Mononuclear cell (primary cell): Measurements from ENCODE around the gene ZNF106. TPM values are rescaled to one million over a fixed set of nuclear protein-coding genes. Genes with fewer than 3 reads are reported as not detected.

Source experiments
- H3K27me3 ChIP-seq: 2 replicates; pipeline ENCODE4 v1.6.0; 2011; ENCODE audit warnings: low read length, control low read depth; ENCODE audit not compliant: insufficient read depth
- H3K4me1 ChIP-seq: 2 replicates; pipeline ENCODE4 v1.5.1; 2011; ENCODE audit warnings: mild to moderate bottlenecking, low read length, control low read depth; ENCODE audit not compliant: insufficient read depth
- H3K4me3 ChIP-seq: 2 replicates; pipeline ENCODE4 v1.5.1; 2011; ENCODE audit warnings: mild to moderate bottlenecking, low read length, moderate library complexity
- H3K9me3 ChIP-seq: 2 replicates; pipeline ENCODE4 v1.5.1; 2011; ENCODE audit warnings: low read depth, mild to moderate bottlenecking, control low read depth, low read length
- total RNA-seq: library from RNA; depleted of rRNA; stranded (reverse); fragments of >200 nt; gene quantifications from one replicate; pipeline ENCODE4 v1.2.3, GENCODE V29; 2012

ZNF106 gene
- total RNA-seq, 1 donor = 70.6 TPM

DNA sequence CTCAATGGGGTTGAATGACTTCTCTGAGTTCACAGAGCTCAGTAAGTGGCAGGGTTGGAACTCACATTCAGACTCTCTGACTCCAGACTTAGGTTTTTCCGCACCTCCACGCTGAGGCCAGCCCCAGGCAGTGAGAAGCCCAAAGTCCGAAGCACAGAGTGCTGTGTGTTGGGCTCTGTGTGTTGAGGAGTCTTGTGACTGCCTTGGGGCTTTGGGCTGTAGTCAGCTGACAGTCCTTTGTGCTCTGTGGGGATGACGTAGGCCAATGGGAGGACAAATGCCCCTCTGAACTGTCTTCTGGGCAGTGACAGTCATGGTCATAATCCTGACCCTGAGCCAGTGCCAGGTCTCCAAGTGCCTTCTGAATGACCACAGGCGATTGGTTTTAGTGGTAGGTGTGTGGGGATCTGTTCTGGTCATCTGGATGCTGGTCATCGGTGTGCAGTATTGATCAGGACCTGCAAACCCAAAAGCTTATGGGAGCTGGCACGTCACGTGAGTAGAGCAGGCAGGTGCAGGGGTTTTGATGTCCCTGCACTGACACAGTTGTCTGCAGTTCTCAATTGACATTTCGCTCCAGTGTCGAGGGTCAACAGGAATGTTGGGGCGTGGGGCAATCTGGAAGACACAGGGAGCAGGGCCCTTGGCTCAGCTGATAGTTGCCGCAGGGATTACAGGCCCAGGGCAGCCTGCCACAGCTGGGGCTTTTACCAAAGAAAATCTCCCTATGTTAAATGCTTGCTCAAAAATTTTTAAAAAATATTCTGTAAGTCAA lies 86.3 kb downstream of the ZNF106 start:
- H3K27me3 ChIP-seq = no peaks in the 10 kb centered on the region
- H3K9me3 ChIP-seq = no peaks in the 10 kb centered on the region
- H3K4me3 ChIP-seq = no peak overlapping the region
- H3K4me1 ChIP-seq = peaks cover 14% of the 10 kb centered on the region

DNA sequence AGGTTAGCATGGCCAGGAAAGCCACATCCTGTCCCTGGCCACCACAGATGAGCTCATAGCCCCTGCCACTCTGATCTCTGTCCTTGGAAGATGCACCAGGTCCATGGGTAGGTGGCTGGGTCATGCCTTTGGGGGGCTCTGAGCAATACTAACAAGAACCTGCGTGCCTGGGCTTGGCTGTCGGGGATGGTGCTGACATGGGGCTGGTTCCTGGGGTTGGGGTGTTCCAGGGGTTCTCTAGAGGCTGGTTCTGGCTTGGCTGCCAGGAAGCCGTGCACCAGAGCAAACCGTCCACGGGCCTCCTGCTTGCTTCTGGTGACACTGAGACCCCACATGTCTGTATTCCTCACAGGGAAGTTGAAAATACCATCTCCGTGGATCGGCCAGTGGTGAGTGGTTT lies 87.6 kb downstream of the ZNF106 start:
- Histone ChIP-seq H3K27me3 (no peaks in the 10 kb centered on the region), H3K4me3 (no peak overlapping the region), H3K9me3 (no peaks in the 10 kb centered on the region), H3K4me1 (peaks cover 14% of the 10 kb centered on the region)

GRCh38 chr15:42402455-42403205 lies 88.3 kb downstream of the ZNF106 start:
- Histone ChIP-seq H3K4me1 (peaks cover 14% of the 10 kb centered on the region), H3K27me3 (no peaks in the 10 kb centered on the region), H3K4me3 (no peak overlapping the region), H3K9me3 (no peaks in the 10 kb centered on the region)

DNA sequence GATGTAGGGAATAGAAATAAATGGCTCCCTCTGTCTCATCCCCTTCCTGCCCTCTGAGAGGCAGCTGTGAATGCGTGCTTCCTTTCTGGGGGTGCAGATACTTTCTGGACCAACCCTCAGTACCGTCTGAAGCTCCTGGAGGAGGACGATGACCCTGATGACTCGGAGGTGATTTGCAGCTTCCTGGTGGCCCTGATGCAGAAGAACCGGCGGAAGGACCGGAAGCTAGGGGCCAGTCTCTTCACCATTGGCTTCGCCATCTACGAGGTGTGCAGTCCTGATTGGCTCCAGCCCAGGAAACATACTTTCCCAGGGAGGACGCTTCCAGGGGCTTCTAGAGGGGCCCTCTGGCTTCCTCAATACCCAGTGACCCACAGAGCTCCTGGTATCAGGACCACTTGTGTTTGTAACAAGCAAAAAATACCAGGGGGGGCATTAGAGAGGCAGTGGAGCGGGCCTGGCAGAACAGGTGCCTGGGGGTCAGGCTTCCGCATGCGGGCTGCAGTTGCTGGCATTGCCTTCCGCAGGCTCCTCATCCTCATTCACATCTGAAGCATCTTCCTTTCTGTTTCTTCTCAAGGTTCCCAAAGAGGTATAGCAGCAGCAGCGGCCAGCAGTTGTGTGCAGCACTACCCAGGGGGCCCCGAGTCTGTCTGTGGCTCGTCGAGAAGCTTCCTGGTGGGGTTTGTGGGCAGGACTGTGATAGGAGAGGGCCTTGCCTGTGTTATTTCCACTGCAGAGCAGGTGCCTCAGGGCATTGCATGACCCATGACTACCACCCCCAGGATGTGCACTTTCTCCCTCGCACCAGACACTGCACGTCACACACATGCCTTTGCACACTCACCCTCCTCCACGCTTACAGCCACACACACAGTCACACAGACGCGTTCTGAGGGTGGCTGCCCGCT lies 89.1 kb downstream of the ZNF106 start:
- Histone ChIP-seq H3K4me3 (no peak overlapping the region), H3K4me1 (peaks cover 14% of the 10 kb centered on the region), H3K9me3 (no peaks in the 10 kb centered on the region), H3K27me3 (no peaks in the 10 kb centered on the region)

DNA sequence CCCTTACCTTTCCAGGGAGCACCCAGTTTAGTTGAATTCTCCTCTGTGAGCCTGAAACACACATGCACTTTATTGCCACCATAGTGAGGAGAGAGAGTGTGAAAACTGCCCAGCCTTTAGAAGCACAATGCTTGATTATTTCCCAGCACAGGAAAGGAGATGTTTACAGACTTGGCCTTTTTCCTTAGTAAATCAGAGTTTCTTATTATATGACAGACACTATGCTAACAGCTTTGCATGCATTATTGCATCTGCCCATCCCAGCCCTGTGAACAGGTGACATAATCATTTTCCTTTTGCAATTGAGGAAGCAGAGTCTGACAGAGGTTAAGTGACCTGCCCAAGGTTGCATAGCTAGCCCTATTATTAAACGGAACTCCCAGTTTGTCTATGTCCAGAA lies 95.1 kb downstream of the ZNF106 start:
- no peaks in the 10 kb centered on the region for H3K9me3 ChIP-seq
- no peaks in the 10 kb centered on the region for H3K27me3 ChIP-seq
- no peaks in the 10 kb centered on the region for H3K4me1 ChIP-seq
- H3K4me3 ChIP-seq = no peak overlapping the region

- no peaks in the 10 kb centered on the region for H3K27me3 ChIP-seq
- no peaks in the 10 kb centered on the region for H3K9me3 ChIP-seq
- no peak overlapping the region for H3K4me3 ChIP-seq
- no peaks in the 10 kb centered on the region for H3K4me1 ChIP-seq
These were observed 96.8 kb downstream of the ZNF106 start for GRCh38 chr15:42394106-42394505.

GRCh38 chr15:42392309-42393024 lies 98.5 kb downstream of the ZNF106 start:
- Histone ChIP-seq H3K4me3 (no peak overlapping the region), H3K27me3 (no peaks in the 10 kb centered on the region), H3K9me3 (no peaks in the 10 kb centered on the region), H3K4me1 (no peaks in the 10 kb centered on the region)

GRCh38 chr15:42387603-42388002 lies 103.3 kb downstream of the ZNF106 start:
- no peaks in the 10 kb centered on the region for H3K27me3 ChIP-seq
- no peaks in the 10 kb centered on the region for H3K9me3 ChIP-seq
- H3K4me1 ChIP-seq = no peaks in the 10 kb centered on the region
- no peak overlapping the region for H3K4me3 ChIP-seq

GRCh38 chr15:42385980-42386700 lies 104.8 kb downstream of the ZNF106 start:
- Histone ChIP-seq H3K9me3 (no peaks in the 10 kb centered on the region), H3K27me3 (no peaks in the 10 kb centered on the region), H3K4me1 (no peaks in the 10 kb centered on the region), H3K4me3 (no peak overlapping the region)

- Histone ChIP-seq H3K4me1 (no peaks in the 10 kb centered on the region), H3K9me3 (no peaks in the 10 kb centered on the region), H3K4me3 (no peak overlapping the region), H3K27me3 (no peaks in the 10 kb centered on the region)
These were observed 105.5 kb downstream of the ZNF106 start for GRCh38 chr15:42385206-42385979.

DNA sequence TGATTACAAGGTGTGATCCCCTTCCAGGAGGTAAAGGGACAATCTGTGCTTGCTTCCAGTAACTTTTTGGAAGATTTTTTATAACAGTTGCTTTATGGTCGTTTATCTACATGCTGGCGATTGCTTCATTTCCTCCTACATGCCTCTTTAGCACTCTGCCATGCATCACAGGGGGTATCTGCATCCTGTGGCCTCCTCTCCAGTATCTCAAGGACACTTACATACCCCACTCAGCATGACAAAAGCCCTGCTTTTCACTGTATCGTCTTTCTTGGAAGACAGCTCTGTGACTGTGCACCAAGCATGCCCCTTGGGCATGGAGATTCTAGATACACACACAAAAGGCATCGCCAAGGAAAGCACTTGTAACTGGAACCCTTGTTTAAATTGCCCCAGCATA lies 106.3 kb downstream of the ZNF106 start:
- no peaks in the 10 kb centered on the region for H3K27me3 ChIP-seq

DNA sequence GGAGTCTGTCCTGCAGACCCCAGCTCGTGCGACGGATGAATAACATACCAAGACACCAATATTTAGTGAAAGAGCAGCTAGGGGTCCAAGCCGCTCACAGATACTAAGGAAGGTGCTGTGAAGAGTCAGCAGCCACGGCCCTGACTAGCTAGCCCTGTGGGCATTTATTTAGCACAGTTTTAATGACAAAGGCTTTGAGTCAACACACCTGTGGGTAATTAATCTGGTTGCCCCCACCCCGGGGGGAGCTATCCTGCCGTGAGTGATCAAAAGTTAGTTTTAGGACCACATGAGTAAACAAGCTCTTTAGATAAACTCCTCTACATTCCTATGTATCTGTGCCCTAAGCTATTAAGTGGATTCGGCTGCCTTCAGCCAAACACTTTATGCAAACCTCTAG lies 112.9 kb downstream of the ZNF106 start:
- H3K4me1 ChIP-seq = no peaks in the 10 kb centered on the region
- H3K9me3 ChIP-seq = no peaks in the 10 kb centered on the region

More for the DNA sequence above, 106.3 kb downstream of the ZNF106 start:
- H3K4me1 ChIP-seq = no peaks in the 10 kb centered on the region
- no peak overlapping the region for H3K4me3 ChIP-seq
- no peaks in the 10 kb centered on the region for H3K9me3 ChIP-seq

GRCh38 chr15:42375941-42376340 lies 115.0 kb downstream of the ZNF106 start:
- H3K4me3 ChIP-seq = no peak overlapping the region
- H3K9me3 ChIP-seq = no peaks in the 10 kb centered on the region
- no peaks in the 10 kb centered on the region for H3K27me3 ChIP-seq
- H3K4me1 ChIP-seq = peaks cover 3% of the 10 kb centered on the region

More for the DNA sequence above, 112.9 kb downstream of the ZNF106 start:
- Histone ChIP-seq H3K27me3 (no peaks in the 10 kb centered on the region), H3K4me3 (no peak overlapping the region)
